ENCODE data around the gene BNIP3.
"Not testable (repeated sequence)": the region's sequence is repeated elsewhere in the genome, so short reads cannot be mapped to it uniquely, and the experiment has no call there.

DNA sequence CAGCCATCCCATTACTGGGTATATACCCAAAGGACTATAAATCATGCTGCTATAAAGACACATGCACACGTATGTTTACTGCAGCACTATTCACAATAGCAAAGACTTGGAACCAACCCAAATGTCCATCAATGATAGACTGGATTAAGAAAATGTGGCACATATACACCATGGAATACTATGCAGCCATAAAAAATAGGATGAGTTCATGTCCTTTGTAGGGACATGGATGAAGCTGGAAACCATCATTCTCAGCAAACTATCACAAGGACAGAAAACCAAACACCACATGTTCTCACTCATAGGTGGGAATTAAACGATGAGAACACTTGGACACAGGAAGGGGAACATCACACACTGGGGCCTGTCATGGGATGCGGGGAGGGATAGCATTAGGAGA, 6.1 kb upstream of the BNIP3 start:
- not testable (repeated sequence) for TF ChIP-seq POLR2A (IDR thresholded peaks at IDR 0.05)
- TF ChIP-seq, protein P1, sequence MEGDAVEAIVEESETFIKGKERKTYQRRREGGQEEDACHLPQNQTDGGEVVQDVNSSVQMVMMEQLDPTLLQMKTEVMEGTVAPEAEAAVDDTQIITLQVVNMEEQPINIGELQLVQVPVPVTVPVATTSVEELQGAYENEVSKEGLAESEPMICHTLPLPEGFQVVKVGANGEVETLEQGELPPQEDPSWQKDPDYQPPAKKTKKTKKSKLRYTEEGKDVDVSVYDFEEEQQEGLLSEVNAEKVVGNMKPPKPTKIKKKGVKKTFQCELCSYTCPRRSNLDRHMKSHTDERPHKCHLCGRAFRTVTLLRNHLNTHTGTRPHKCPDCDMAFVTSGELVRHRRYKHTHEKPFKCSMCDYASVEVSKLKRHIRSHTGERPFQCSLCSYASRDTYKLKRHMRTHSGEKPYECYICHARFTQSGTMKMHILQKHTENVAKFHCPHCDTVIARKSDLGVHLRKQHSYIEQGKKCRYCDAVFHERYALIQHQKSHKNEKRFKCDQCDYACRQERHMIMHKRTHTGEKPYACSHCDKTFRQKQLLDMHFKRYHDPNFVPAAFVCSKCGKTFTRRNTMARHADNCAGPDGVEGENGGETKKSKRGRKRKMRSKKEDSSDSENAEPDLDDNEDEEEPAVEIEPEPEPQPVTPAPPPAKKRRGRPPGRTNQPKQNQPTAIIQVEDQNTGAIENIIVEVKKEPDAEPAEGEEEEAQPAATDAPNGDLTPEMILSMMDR (IDR thresholded peaks at IDR 0.05) = not testable (repeated sequence)

Data from uterus (tissue), 2 donors.